ENCODE results near the gene ROGDI.

The ROGDI gene

DNA sequence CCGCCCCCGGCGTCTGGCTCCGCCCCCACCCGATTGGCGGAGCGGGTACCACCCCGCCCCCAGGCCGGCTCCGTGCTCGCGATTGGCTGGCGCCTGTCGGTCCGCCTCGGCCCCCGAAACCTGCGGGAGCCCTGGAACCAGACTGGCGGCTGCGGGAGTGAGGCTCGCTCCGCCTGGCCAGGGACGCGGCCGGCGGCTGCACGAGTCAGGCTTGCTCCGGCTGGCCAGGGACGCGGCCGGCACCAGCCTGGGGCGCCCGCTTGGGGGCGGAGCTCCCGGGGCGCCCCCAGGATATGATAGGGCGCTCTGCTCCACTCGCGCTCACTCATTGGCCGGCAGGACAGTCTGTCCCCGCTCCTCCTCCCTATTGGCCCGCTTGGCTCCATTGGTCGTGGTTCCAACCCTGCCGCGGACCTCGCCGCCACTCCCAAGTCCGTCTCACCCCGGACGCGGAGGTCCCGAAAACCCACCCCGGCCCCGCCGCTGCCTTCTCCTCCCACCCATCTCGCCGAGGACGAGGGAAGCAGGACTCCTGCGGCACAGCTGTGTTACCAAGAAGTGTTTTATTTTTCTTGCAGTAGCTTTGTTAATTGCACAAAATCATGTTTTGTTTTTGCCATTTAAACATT, 340 bp upstream of the ROGDI start:
- peak overlapping the region; percentile 54 for H3K27ac ChIP-seq (ENCODE audit: low read depth, low read length)

DNA sequence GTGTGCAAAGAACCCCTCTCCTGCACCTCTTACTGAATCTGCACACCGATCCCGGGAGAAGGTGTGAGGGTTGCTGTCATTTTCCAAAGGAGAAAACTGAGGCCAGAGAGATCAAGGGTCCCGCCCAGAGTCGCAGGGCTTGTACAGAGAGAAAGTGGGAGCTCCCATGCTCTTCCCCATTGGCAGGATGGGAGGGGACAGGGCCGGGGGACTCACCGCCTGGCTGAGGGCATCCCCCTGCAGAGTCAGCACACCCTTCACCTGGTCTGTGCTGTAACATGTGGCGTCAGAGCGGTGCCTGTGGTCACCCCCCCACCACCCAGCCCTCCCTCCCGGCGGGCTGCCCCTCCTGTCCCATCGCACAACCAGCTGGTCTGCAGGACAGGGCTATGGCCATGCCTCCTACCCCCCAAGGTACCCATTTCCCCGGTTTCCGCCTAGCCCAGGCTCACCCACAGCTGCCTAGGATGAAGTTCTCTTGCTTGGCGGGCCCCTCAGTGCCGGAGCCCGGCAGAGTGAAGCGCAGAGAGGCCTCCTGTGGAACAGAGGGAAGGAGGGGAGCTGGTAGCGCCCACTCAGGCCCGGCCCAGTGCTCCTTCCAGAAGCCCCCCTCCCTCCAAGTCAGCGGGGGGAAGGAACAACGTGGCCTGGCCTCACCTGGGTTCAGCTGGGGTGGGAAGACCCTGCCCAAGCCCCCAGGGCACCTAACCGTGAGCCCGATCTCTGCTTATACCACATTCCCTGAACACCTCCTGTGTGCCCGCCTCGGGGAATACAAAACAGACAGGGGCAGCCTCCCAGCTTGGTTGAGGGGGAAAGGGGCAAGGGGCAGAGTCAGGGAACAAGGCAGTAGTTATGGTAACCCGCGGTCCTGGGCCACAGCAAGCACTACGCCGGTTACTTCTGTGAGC, 1.1 kb downstream of the ROGDI start:
- Histone ChIP-seq H3K4me1 (ENCODE audit: control insufficient read depth in 5 of 5, insufficient read depth in 5 of 5, low read length in 5 of 5) (peaks cover 0 to 33% (median 18%) of the 10 kb centered on the region in 5 donors), H3K9me3 (ENCODE audit: control insufficient read depth in 5 of 5, low read length in 5 of 5) (no peaks in the 10 kb centered on the region), H3K9ac (ENCODE audit: low read length in 5 of 5) (peak overlapping the region in 4 of 5 donors; percentile 58 to 76 (median 68)), H3K4me3 (ENCODE audit: low read depth in 1 of 5, low read length in 5 of 5) (peak overlapping the region; percentile 67 to 85 (median 76)), H3K27ac (ENCODE audit: low read depth, low read length) (no peak overlapping the region), H3K36me3 (ENCODE audit: control insufficient read depth in 5 of 5, insufficient read depth in 5 of 5, low read length in 5 of 5) (peaks cover 0 to 38% (median 21%) of the 10 kb centered on the region in 5 donors), H3K27me3 (ENCODE audit: control insufficient read depth in 5 of 5, insufficient read depth in 4 of 5, low read length in 5 of 5) (no peaks in the 10 kb centered on the region)

More for the DNA sequence above, 340 bp upstream of the ROGDI start:
- peak overlapping the region in 4 of 5 donors; percentile 6 to 66 (median 28) for H3K9ac ChIP-seq (ENCODE audit: low read length in 5 of 5)
- no peaks in the 10 kb centered on the region for H3K27me3 ChIP-seq (ENCODE audit: control insufficient read depth in 5 of 5, insufficient read depth in 4 of 5, low read length in 5 of 5)
- peak overlapping the region in 4 of 5 donors; percentile 71 to 85 (median 80) for H3K4me3 ChIP-seq (ENCODE audit: low read depth in 1 of 5, low read length in 5 of 5)
- H3K36me3 ChIP-seq (ENCODE audit: control insufficient read depth in 5 of 5, insufficient read depth in 5 of 5, low read length in 5 of 5): peaks cover 0 to 40% (median 26%) of the 10 kb centered on the region in 5 donors
- H3K9me3 ChIP-seq (ENCODE audit: control insufficient read depth in 5 of 5, low read length in 5 of 5): no peaks in the 10 kb centered on the region
- H3K4me1 ChIP-seq (ENCODE audit: control insufficient read depth in 5 of 5, insufficient read depth in 5 of 5, low read length in 5 of 5): peaks cover 0 to 33% (median 18%) of the 10 kb centered on the region in 5 donors

DNA sequence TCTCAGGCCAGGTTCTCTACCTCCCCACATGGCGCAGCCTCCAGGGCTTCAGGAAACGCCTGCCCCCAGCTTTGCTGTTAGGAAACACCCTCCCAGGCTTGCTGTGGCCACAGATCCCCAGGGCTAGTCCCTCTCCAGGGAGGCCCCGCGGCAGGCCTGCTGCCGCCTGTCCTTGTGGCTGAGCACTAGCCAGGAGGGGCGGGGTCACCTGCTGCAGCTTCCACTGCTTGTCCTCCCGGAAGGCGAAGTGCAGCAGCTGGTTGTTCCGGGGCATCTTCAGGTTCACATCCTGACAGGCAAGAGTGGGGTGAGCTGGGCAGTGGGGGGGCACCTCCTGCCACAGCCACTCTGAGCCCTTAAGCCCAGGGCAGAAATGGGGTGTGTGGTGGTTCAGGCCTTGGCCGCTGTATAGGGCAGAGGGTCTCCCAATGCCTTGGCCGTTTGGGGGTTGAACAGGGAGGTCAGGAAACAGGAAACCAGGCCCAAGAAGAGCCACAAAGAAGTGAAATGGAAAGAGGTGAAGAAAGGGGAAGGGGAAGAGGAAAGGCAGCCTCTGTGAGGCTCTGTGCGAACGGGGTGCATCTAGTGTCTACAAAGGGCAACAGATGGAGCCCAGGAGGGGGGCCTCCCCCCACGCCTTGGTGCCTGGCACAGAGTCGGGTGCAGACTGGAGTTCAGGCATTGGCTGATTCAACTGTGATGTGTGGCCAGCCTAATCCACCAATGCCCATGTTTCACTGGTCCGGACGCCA, 2.0 kb downstream of the ROGDI start:
- H3K36me3 ChIP-seq (ENCODE audit: control insufficient read depth in 5 of 5, insufficient read depth in 5 of 5, low read length in 5 of 5): peaks cover 0 to 32% (median 16%) of the 10 kb centered on the region in 5 donors
- no peaks in the 10 kb centered on the region for H3K9me3 ChIP-seq (ENCODE audit: control insufficient read depth in 5 of 5, low read length in 5 of 5)
- no peaks in the 10 kb centered on the region for H3K27me3 ChIP-seq (ENCODE audit: control insufficient read depth in 5 of 5, insufficient read depth in 4 of 5, low read length in 5 of 5)
- H3K4me1 ChIP-seq (ENCODE audit: control insufficient read depth in 5 of 5, insufficient read depth in 5 of 5, low read length in 5 of 5): peaks cover 0 to 33% (median 18%) of the 10 kb centered on the region in 5 donors
- H3K9ac ChIP-seq (ENCODE audit: low read length in 5 of 5): no peak overlapping the region
- no peak overlapping the region for H3K27ac ChIP-seq (ENCODE audit: low read depth, low read length)
- peak overlapping the region in 1 of 5 donors; percentile 83 for H3K4me3 ChIP-seq (ENCODE audit: low read depth in 1 of 5, low read length in 5 of 5)

DNA sequence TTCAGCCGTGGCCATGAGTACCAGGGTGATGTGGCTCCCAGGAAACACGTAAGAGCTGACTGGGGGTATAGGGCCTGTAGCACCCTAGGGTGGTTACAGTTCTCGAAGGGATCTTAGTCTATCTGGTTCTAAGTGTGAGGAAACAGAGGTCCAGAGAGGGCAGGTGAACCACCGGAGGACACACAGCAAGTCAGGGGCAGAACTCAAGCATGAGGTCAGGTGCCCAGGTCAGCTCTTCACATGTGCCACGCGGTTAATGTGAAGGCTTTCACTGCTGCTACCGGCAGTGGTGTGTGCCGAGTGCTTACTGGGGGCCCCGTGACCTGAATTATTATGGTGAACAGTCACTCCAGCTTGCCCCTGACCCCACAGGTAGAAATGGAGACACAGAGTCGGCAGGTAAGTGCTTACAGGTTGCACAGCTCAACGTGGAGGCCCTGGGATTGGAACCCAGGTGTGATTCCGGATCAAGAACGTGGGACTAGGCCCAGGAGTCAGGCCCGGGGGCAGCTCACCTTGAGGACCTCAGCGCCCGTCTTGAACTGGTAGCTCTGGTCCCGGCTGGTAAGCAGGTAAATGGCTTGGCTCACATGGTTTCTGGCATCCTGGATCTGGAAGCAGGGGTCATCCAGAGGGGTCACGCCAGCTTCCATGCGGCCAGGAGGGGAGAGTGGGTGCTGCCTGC, 3.1 kb downstream of the ROGDI start:
- H3K27ac ChIP-seq (ENCODE audit: low read depth, low read length): no peak overlapping the region
- no peak overlapping the region for H3K9ac ChIP-seq (ENCODE audit: low read length in 5 of 5)
- peaks cover 0 to 20% (median 5%) of the 10 kb centered on the region in 5 donors for H3K36me3 ChIP-seq (ENCODE audit: control insufficient read depth in 5 of 5, insufficient read depth in 5 of 5, low read length in 5 of 5)
- H3K4me1 ChIP-seq (ENCODE audit: control insufficient read depth in 5 of 5, insufficient read depth in 5 of 5, low read length in 5 of 5): peaks cover 0 to 33% (median 18%) of the 10 kb centered on the region in 5 donors
- no peaks in the 10 kb centered on the region for H3K9me3 ChIP-seq (ENCODE audit: control insufficient read depth in 5 of 5, low read length in 5 of 5)
- H3K4me3 ChIP-seq (ENCODE audit: low read depth in 1 of 5, low read length in 5 of 5): no peak overlapping the region
- H3K27me3 ChIP-seq (ENCODE audit: control insufficient read depth in 5 of 5, insufficient read depth in 4 of 5, low read length in 5 of 5): no peaks in the 10 kb centered on the region

DNA sequence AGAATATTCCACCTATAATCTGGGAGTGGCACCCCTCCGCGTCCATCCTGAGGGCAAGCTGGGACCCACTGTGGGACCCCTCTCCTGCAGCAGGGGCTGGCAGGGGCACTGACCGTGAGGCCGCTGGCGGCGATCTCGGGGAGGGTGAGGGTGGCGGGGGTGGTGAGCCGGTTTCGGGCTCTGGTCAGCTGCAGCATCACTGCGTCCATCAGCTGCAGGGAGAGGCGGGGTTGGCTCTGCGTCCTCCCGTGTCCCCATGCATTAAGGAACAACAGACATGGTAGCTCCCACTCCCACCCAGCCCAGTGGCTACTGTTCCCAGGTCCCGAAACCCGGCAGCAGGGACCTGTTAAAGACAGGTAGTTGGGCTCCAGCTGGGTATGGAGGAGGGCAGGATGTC, 4.0 kb downstream of the ROGDI start:
- Histone ChIP-seq H3K9me3 (ENCODE audit: control insufficient read depth in 5 of 5, low read length in 5 of 5) (no peaks in the 10 kb centered on the region), H3K9ac (ENCODE audit: low read length in 5 of 5) (no peak overlapping the region), H3K27me3 (ENCODE audit: control insufficient read depth in 5 of 5, insufficient read depth in 4 of 5, low read length in 5 of 5) (no peaks in the 10 kb centered on the region), H3K4me3 (ENCODE audit: low read depth in 1 of 5, low read length in 5 of 5) (no peak overlapping the region), H3K27ac (ENCODE audit: low read depth, low read length) (no peak overlapping the region), H3K36me3 (ENCODE audit: control insufficient read depth in 5 of 5, insufficient read depth in 5 of 5, low read length in 5 of 5) (peaks cover 0 to 16% (median 3%) of the 10 kb centered on the region in 5 donors), H3K4me1 (ENCODE audit: control insufficient read depth in 5 of 5, insufficient read depth in 5 of 5, low read length in 5 of 5) (peaks cover 0 to 29% (median 17%) of the 10 kb centered on the region in 5 donors)

DNA sequence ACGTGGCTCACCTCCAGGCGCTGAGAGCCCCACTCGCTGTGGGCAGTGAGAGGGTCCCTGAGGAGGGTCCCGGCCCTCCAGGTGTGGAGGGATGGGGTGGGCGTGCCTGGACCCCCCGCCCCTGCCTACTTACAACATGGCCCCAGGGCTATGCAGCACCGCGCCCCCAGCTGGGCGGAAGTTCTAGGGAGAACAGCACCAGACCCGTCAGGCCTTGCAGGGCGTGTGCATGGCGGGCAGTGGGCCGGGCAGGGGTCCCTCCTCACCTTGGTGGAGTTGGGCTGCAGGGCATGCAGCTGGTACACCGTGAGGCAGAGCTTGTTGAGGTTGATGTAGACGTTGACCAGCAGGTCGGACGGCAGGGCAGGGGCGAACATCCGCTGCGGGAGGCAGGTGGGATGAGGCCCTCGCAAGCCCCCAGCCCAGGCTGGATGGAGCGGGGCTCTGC, 4.6 kb downstream of the ROGDI start:
- Histone ChIP-seq H3K9ac (ENCODE audit: low read length in 5 of 5) (no peak overlapping the region), H3K9me3 (ENCODE audit: control insufficient read depth in 5 of 5, low read length in 5 of 5) (no peaks in the 10 kb centered on the region), H3K4me3 (ENCODE audit: low read depth in 1 of 5, low read length in 5 of 5) (no peak overlapping the region), H3K27ac (ENCODE audit: low read depth, low read length) (no peak overlapping the region), H3K36me3 (ENCODE audit: control insufficient read depth in 5 of 5, insufficient read depth in 5 of 5, low read length in 5 of 5) (peaks cover 0 to 16% (median 3%) of the 10 kb centered on the region in 5 donors), H3K27me3 (ENCODE audit: control insufficient read depth in 5 of 5, insufficient read depth in 4 of 5, low read length in 5 of 5) (no peaks in the 10 kb centered on the region), H3K4me1 (ENCODE audit: control insufficient read depth in 5 of 5, insufficient read depth in 5 of 5, low read length in 5 of 5) (peaks cover 0 to 23% (median 11%) of the 10 kb centered on the region in 5 donors)

DNA sequence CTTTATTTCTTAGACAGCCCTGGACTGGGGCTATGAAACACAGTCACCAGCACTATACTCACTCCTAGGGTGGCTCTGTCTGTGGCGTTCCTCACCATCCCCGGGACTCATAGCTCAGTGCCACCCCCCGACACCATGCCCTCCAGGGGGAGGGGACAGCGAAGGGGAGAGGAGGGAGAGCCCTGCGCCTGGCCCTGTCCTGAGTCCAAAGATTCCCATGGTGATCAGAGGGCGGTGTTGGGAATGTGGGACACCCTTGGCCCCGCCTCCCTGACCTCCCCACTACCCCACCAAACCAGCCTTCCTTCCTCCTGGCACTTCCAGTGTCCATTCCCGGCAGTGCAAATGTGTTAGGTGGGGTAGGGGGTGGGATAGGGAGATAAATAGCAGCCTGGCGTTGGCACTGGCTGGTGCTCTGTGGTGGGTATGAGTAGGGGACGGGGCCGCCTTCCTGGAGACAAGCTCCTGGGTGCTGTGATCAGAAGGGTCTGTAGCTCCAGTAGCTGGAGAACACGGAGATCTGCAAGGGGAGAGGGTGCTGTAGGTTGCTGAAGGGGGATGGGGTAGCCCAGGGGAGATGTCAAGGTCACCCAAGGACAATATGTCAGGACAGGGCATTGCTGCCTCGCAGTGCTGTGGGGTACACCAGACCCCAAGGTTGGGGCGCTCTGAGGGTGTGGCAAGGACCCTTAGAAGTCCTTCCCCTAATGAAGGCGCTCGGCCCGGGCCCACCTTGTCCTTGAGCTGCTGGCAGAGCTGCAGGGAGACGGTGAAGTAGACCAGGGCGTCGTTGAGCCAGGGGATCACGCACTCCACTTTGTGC, 5.2 kb downstream of the ROGDI start:
- H3K27me3 ChIP-seq (ENCODE audit: control insufficient read depth in 5 of 5, insufficient read depth in 4 of 5, low read length in 5 of 5): no peaks in the 10 kb centered on the region
- no peaks in the 10 kb centered on the region for H3K9me3 ChIP-seq (ENCODE audit: control insufficient read depth in 5 of 5, low read length in 5 of 5)
- H3K27ac ChIP-seq (ENCODE audit: low read depth, low read length): no peak overlapping the region
- peaks cover 0 to 22% (median 11%) of the 10 kb centered on the region in 5 donors for H3K4me1 ChIP-seq (ENCODE audit: control insufficient read depth in 5 of 5, insufficient read depth in 5 of 5, low read length in 5 of 5)
- H3K9ac ChIP-seq (ENCODE audit: low read length in 5 of 5): no peak overlapping the region
- peaks cover 0 to 16% (median 3%) of the 10 kb centered on the region in 5 donors for H3K36me3 ChIP-seq (ENCODE audit: control insufficient read depth in 5 of 5, insufficient read depth in 5 of 5, low read length in 5 of 5)
- H3K4me3 ChIP-seq (ENCODE audit: low read depth in 1 of 5, low read length in 5 of 5): no peak overlapping the region

DNA sequence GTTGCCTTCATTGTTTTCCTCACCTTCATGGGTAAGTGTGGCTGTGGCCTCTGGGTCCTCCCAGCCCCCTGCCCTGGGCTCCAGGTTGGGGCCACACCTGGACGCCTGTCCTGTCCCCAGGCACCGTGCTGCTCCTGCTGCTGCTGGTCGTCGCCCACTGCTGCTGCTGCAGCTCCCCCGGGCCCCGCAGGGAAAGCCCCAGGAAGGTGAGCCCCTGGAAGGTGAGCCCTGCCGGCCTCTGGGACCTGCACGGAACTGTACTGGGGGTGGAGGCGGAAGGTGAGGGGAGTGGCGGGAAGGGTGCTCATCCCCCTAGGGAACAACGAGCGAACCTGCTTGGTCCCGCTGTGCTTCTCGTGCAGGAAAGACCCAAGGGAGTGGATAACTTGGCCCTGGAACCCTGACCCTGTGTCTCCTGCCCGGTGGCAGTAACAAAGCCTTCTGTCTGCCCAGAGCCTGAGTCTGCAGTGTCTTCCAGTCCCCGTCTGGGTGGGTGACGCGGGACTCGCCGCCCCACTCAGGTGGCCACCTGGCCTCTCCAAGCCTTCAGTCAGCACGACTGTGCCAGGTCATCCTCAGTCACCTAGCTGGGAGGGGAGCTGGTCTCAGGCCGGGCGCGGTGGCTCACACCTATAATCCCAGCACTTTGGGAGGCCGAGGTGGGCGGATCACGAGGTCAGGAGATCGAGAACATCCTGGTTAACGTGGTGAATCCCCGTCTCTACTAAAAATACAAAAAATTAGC, 6.4 kb downstream of the ROGDI start:
- H3K36me3 ChIP-seq (ENCODE audit: control insufficient read depth in 5 of 5, insufficient read depth in 5 of 5, low read length in 5 of 5): peaks cover 0 to 16% (median 3%) of the 10 kb centered on the region in 5 donors
- H3K27me3 ChIP-seq (ENCODE audit: control insufficient read depth in 5 of 5, insufficient read depth in 4 of 5, low read length in 5 of 5): no peaks in the 10 kb centered on the region
- H3K27ac ChIP-seq (ENCODE audit: low read depth, low read length): no peak overlapping the region
- no peaks in the 10 kb centered on the region for H3K9me3 ChIP-seq (ENCODE audit: control insufficient read depth in 5 of 5, low read length in 5 of 5)
- peaks cover 0 to 10% (median 0%) of the 10 kb centered on the region in 5 donors for H3K4me1 ChIP-seq (ENCODE audit: control insufficient read depth in 5 of 5, insufficient read depth in 5 of 5, low read length in 5 of 5)
- H3K9ac ChIP-seq (ENCODE audit: low read length in 5 of 5): no peak overlapping the region
- no peak overlapping the region for H3K4me3 ChIP-seq (ENCODE audit: low read depth in 1 of 5, low read length in 5 of 5)

Data from subcutaneous abdominal adipose tissue (tissue), 5 donors.